HG03103 (cell line): ENCODE measurements around the gene CGRRF1.

Experiments used
- ATAC-seq: cut with Tn5 transposase; IDR thresholded peaks from one replicate; pipeline ENCODE4 v1.9.1; 2021; ENCODE audit warnings: low read depth; ENCODE audit not compliant: unreplicated experiment

Gene CGRRF1

DNA sequence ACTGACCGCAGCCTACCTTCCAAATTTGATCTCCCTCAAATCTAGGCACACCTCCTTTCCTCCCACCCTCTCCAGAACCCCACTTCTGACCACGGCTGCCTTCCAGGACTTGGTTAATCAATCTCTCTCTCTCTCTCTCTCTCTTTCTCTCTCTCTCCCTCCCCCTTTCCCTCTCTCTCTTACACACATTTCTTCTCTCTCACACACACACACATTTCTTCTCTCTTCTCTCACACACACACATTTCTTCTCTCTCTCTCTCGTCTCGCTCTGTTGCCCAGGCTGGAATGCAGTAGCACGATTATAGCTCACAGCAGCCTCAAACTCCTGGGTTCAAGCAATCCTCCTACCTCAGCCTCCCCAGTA is 20.4 kb upstream of the CGRRF1 start:
- ATAC-seq = no peak

- no peak for ATAC-seq
These were observed 19.8 kb upstream of the CGRRF1 start for GRCh38 chr14:54489731-54490444.

DNA sequence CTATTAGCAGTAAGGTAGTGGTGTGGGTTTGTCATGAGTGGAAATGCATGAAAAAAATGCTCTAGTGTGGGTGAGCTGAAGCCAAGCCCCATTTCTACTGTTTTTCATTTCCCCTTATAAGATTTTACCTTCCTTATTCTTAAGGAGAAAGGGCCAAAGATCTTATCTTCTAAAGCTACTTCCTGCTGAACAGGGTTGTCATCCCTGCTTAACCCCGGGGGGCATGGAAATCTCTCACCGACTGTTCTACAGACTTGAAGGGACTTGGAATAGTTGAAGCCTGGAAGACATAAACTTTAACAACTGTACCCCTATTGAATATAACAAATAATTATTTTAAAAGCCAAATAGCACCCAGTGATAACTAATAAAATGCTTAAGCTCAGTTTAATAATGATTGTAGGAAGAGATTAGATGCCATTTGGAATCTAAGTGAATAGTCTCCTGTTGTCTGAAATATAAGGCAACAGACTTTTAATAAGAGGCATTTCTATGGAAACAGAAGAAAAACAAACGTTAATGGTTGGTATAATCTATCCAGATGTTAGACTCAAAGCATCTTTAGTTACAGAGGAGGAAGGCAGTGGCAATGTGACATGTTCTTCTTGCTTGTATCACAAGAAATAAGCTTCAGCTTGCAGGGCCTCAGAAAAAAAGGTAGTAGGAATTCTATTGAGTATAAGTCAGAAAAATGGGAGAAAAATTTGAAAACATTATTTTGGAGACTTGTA is 19.1 kb upstream of the CGRRF1 start:
- no peak for ATAC-seq

DNA sequence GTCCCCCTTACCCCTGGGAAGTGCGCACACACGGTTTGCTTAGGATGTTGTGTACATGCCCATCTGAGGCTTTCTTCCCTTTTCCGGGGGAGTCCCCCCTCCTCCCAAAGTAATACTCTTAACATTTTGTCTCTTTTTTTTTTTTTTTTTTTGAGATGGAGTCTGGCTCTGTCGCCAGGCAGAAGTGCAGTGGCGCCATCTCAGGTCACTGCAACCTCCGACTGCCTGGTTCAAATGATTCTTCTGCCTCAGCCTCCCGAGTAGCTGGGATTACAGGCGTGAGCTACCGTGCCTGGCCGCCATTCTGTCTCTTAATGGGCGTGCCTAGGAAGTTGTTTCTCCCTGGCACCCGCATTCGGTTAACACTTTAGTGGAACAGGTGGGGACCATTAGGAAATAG is 16.4 kb upstream of the CGRRF1 start:
- no peak for ATAC-seq

DNA sequence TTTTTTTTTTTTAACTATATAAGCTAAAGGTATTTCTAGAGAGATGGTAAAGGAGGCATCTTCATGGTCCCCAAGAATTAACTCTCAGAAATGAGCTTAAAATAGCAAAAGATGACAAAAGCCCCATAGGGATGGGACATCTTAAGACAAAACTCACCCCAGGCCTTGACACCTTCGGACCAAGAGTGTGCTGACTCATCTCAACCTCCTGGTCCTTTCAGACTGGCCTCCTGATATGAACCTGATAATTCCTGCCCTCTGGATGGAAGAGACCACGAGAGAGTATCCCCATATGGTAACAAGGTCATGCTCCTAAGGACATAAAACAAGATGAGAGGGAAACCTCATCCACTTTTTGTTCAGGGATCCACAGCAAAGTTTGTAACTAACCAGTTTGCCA is 12.5 kb upstream of the CGRRF1 start:
- no peak for ATAC-seq

GRCh38 chr14:54498095-54498531 is 11.6 kb upstream of the CGRRF1 start:
- no peak for ATAC-seq

GRCh38 chr14:54498579-54498978 is 11.1 kb upstream of the CGRRF1 start:
- ATAC-seq = no peak

GRCh38 chr14:54500744-54501143 is 9.0 kb upstream of the CGRRF1 start:
- no peak for ATAC-seq

DNA sequence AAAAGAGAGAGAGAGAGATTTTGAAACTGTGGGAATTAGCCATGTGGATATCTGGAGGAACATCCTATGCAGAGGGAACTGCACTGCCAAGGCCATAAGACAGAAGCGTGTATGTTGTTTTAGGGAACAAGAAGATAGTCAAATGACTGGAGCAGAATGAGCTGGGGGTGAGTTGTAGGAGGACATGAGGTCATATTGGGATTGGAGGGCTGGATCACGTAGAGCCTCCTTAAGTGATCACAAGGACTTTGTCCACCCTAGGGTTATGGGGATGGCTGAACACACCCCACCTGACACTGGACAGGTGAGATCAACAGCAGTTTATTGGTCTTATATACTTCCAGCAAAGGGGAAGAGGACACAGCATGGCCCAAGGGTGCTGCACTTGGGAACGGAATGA is 8.2 kb upstream of the CGRRF1 start:
- ATAC-seq = no peak

DNA sequence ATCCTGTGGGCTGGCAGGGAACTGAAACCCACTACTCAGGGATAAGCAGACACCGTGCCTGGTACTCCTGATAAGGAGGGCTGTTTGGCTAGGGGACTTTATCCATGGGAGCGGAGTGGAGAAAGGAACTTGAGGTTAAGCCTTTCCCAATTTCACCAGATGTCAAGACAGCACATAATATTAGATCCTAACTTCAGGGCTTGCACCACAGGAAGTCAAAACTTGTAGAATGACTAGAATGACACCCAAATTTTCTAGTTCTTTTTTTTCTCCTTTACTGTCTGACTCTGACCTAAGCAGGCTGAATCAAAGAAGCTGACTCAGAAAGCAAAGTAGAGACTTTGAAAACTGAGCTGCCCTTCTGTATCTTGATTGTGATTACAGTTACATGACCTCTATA is 7.1 kb upstream of the CGRRF1 start:
- ATAC-seq = no peak

DNA sequence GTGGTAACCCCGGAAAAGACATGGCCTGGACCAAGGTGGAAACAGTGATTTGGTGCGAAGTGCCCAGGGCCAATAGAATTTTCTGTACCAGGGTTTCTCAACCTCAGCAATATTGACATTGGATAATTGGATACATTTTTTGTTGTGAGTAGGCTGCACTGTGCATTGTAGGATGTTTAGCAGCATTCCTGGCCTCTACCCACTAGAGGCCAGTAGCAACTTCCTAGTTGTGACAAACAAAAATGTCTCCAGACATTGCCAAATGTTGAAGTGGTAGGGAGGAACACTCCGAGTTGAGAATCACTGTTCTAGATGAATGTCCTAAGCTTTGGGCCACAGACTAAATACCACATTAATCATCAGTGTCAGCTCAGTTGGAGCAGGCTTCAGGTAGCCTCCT is 6.2 kb upstream of the CGRRF1 start:
- ATAC-seq = no peak

DNA sequence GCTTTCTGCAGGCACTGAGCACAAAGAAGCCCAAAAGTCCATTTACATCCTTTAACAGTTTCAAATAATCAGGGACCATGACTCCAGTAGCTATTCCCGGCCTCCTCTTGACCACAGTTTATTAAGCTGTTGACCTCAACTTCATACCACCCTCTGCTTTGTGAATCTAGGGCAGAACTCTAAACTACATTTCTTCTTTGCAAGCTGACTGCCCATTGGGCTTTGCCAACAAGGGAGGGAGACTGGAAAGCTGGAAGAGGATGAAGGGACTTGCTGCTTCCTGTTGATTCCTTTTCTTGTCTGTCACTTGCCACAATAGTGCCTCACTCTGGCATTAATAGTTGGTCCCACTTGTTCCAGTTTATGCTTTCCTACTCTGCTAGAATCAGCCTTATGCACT is 2.7 kb downstream of the CGRRF1 start:
- ATAC-seq = no peak

- no peak for ATAC-seq
These were observed 6.0 kb downstream of the CGRRF1 start for GRCh38 chr14:54515670-54516069.

DNA sequence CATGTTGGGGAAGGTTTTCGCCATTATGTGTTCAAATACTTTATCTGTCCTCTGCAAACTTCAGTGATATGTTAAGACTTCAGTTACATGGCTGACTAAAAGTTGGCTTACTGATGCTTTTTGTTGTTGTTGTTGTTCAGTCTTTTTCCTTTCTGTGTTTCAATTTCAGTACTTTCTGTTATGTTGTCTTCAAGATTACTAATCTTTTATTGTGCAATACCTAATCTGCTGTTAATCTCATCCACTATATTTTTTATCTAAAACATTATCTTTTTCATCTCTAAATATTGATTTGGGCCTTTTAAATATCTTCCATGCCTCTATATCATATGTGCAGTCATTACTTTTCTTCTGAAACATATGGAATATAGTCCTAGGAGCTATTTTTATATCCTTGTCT is 7.0 kb downstream of the CGRRF1 start:
- ATAC-seq = no peak

DNA sequence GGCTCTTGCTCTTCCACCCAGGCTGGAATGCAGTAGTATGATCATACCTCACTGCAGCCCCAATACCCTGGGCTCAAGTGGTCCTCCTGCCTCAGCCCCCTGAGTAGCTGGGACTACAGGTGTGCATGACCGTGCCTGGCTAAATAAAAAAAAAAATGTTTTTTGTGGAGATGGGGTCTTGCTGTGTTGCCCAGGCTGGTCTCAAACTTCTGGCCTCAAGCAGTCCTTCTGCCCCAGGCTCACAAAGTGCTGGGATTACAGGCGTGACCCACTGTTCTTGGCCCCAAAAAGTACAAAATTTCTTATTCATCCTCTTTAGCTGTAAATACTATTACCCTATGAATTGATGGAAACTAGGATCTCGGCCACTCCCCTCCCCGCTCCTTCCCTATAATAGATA is 14.7 kb downstream of the CGRRF1 start:
- ATAC-seq = no peak

GRCh38 chr14:54528973-54529372 is 19.3 kb downstream of the CGRRF1 start:
- ATAC-seq = no peak

DNA sequence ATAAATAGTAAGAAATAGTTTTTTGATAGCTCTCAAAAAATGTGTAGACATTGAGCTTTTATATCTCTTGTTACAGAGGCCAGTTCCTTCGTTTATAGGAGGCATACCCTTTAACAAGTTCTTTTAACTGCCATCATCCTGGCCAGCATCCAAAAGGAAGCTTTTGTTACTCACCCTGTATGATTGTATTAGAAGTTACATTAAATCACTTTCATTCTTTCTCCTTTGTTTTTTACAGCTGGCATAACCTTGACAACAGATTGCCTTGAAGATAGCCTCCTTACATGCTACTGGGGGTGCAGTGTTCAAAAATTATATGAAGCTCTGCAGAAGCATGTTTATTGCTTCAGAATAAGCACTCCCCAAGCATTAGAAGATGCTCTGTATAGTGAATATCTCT is 20.1 kb downstream of the CGRRF1 start:
- no peak for ATAC-seq

- peak; percentile 93 for ATAC-seq
These were observed 22.7 kb downstream of the CGRRF1 start for GRCh38 chr14:54532111-54533012.

- peak; percentile 21 for ATAC-seq
These were observed 23.4 kb downstream of the CGRRF1 start for GRCh38 chr14:54533100-54533499.

DNA sequence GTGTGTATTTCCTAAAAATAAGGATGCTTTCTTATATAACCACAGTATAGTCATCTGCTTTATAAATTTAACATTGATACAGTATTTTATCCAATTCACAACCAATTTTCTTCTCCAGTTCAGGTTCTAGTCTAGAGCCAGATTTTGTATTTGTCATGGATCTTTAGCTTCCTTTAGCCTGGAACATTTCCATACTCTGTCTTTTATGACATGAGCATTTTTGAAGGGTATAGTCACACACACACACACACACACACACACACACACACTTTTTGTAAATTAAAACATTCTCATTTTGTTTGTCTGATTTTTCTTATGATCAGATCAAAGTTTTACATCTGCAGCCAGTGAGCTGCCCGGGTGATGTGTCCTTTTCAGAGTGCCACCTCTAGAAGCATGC is 25.4 kb downstream of the CGRRF1 start:
- ATAC-seq = no peak

GRCh38 chr14:54535646-54536045 is 25.9 kb downstream of the CGRRF1 start:
- no peak for ATAC-seq
